HG03025 (cell line): Measurements from ENCODE around the gene CADPS.

ENCODE experiments used
- ATAC-seq: cut with Tn5 transposase; IDR thresholded peaks from one replicate; pipeline ENCODE4 v1.9.1; 2021; ENCODE audit warnings: mild to moderate bottlenecking, moderate library complexity; ENCODE audit not compliant: unreplicated experiment, low FRiP score

The CADPS gene

GRCh38 chr3:62368705-62369475 is 506.3 kb downstream of the CADPS start:
- no peak for ATAC-seq

- no peak for ATAC-seq
Observed at GRCh38 chr3:62368290-62368704, 506.9 kb downstream of the CADPS start.

DNA sequence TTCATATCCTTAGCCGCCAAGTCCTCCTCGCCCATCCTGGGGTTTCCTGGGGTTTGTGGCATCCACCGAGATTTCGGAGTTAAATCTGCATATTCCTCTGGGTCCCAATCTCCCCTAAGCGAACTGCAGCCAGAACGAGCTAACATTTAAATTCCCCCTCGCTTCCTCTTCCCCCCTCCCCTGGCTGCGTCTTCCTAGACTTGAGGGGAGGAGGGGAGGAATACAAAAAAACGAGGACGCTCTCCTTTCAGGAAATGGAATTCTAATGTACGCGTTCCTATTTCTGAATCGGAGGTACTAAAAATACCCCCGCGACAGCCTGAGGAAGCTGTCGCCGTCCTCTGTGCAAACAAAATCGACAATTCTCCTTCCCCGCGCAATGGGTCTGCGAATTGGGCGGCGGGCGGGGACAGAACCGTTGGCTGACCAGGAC is 507.4 kb downstream of the CADPS start:
- ATAC-seq, result no peak

DNA sequence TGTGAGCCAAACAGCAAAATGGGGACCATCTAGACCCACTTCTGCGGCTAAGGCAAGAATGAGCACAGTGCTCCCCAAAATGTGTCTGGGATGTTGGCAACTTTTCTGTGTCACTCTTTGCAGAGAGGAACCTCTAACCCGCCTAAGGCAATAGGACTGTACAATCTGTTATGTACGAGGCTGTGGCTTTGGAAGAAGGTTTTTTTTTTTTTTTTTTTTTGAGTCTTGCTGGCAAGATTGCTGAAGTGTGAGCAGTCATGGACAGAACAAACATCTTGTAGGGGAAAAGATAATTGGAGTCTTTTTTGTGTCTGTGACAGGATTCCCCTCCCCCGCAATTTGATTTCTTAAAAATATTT is 509.1 kb downstream of the CADPS start:
- ATAC-seq, result no peak

DNA sequence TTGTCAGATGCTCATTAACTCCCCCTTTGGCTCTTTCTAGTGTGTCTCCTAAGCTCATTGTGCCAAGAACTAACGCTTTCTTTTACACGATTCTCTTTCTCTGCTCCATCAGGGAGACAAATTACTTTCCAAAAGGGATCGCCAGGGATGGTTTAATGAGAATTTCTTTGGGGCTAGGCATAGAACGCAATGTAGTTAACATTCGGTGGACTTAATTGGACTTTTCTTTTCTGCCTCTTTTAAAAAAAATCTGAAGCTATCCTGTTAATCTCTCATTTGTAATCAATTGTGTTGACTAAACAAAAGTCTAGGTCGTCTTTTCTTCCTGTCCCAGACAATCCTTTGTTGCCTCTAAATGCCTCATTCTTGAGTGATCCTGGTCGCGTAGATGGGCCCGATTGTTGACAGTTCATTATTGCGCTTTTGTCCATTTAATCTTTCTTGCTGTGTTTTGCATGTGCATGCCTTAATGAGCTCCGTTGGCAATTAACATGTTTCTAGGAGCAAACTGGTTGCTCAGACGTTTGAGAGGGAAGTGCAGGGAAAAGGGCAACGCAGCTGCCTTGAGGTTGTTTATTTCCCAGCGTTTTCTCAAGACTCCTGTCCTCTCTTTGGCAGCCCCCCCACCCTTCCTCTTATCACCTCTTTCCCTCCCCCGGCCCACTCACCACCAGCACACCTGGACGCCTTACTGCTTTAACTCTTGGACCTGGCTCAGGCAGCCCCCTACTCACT is 509.7 kb downstream of the CADPS start:
- no peak for ATAC-seq

DNA sequence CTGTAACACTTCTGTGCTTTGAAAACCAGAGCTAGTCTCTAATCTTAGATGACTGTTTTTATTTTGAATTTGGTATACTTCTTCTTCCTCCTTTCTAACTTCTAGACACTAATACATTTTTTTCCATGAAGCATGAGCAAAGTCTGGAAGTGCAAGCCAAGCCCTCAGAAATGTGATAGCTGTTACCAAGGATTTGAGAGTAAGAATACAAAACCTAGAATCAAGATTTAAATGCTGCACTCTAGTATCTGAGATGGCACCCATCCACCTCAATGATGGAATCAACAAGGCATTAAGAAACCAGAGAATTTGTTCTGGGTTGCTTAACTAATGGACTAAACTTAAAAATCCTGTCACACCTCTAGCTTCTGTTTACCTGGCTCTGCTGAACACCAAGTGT is 511.0 kb downstream of the CADPS start:
- no peak for ATAC-seq

- no peak for ATAC-seq
Observed at GRCh38 chr3:62363275-62363674, 511.9 kb downstream of the CADPS start.

- no peak for ATAC-seq
Observed at GRCh38 chr3:62361824-62362223, 513.4 kb downstream of the CADPS start.

DNA sequence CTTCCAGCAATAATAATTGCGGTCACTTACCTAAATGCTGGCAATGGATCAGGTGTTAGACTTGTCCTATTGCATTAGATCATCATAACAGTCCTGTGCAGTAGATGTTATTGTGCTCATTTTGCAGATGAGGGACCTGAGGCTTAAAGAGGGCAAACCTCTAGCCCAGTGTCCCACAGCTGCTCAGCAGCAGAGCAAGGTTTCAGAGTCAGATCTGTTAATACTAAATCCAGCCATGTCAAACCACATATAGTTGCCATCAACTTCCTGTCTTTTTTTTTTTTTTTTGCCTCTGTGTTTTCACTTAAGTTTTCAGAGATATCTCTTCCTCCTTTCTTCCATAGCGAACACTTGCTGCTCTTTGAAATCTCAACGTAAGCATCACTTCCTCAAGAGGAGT is 514.0 kb downstream of the CADPS start:
- no peak for ATAC-seq

GRCh38 chr3:62359531-62359930 is 515.7 kb downstream of the CADPS start:
- ATAC-seq, result no peak

DNA sequence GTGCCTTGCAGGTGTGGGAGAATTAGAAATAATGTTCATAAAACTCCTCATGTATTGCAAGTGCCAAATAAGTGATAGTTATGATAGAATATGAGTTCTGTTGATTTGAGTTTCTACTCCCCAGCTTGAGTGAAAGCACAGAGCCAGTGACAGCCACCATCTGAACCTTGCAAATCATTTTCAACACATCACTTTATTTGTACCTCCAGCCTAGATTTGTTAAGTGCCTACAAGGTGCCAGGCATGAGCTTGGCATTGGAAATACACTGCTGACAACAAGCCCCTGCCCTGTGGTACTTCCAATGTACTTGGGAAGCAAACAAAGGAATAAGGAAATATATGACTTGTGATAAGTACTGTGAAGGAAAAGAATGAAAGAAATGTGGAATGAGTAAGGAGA is 518.9 kb downstream of the CADPS start:
- no peak for ATAC-seq

DNA sequence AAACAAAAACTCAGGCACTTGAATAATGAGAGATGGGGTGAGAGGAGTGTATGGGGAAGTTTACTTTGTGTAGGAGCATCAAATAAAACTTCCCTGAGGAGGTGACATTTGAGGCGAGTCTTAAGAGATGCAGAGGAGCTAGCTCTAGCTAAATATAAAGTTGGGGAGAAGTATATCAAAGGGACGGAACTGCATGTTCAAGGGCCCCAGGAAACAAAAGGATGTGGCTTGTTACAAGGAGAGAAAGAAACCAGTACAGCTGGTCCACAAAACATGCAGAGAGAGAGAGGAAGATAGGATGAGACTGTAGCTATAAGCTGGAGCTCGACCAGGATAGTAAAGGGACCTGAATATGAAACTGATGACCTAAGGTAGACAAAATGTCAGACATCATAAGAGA is 519.5 kb downstream of the CADPS start:
- no peak for ATAC-seq
